Sigmoid colon (tissue), 7 donors: ENCODE data around the gene PRDX6. TPM values are rescaled to one million over a fixed set of nuclear protein-coding genes. Genes with fewer than 3 reads are reported as not detected.

Experiments used
- DNase-seq: peaks from one replicate; pipeline ENCODE4 v3.0.0-alpha.2; 2019
- H3K27ac ChIP-seq, 4 donors: fragments of 200-600 bp; sonication (generic); one replicate each; pipeline ENCODE4 v1.5.1; 2016 to 2019; ENCODE audit warnings: mild to moderate bottlenecking in 1 of 4
- H3K27me3 ChIP-seq, 3 donors: fragments of 200-600 bp; sonication (generic); one replicate each; pipeline ENCODE4 v1.5.1; 2019; ENCODE audit warnings: mild to moderate bottlenecking in 1 of 3
- H3K36me3 ChIP-seq, 4 donors: fragments of 200-600 bp; sonication (generic); one replicate each; pipeline ENCODE4 v1.5.1; 2016 to 2019
- H3K4me1 ChIP-seq, 4 donors: fragments of 200-600 bp; sonication (generic); one replicate each; pipeline ENCODE4 v1.5.1; 2017 to 2019
- H3K4me3 ChIP-seq, 4 donors: fragments of 200-600 bp; sonication (generic); one replicate each; pipeline ENCODE4 v1.5.1; 2017 to 2019; ENCODE audit warnings: mild to moderate bottlenecking in 2 of 4, moderate library complexity in 1 of 4
- H3K9me3 ChIP-seq, 4 donors: fragments of 200-600 bp in 3 of 4; sonication (generic) in 3 of 4; one replicate each; pipeline versions ENCODE4 v1.5.1 to v1.6.1; 2013 to 2019
- EP300 ChIP-seq, 4 donors: sonication (generic); formaldehyde crosslinking; IDR thresholded peaks; one replicate each; pipeline ENCODE4 v1.6.1; 2017; ENCODE audit warnings: antibody characterized with exemption in 4 of 4
- POLR2A ChIP-seq, 2 donors: fragments of 450-650 bp; IDR thresholded peaks; one replicate each; pipeline ENCODE4 v1.6.1; 2016; ENCODE audit warnings: antibody characterized with exemption in 2 of 2, mild to moderate bottlenecking in 2 of 2, moderate library complexity in 2 of 2
- POLR2AphosphoS5 ChIP-seq, 4 donors: sonication (generic); formaldehyde crosslinking; IDR thresholded peaks; one replicate each; pipeline ENCODE4 v1.6.1; 2017; ENCODE audit warnings: antibody characterized with exemption in 4 of 4
- WGBS, 2 donors: extraction: QIAGEN DNeasy Blood & Tissue Kit; methylation state at CpG; one replicate each; pipeline ENCODE4 v1.1.7; 2013; 5-methylcytosine and 5-hydroxymethylcytosine counted together
- intact Hi-C: fragments of 100-400 bp; cut with DNase I; formaldehyde crosslinking; loops from one replicate; pipeline ENCODE4 v1.15.1; 2023
- polyA plus RNA-seq, 3 donors: library from polyadenylated mRNA; stranded (reverse); fragments of 200-250 nt; gene quantifications; one replicate each; pipeline ENCODE4 v1.2.3, GENCODE V29; 2013
- total RNA-seq, 4 donors: library from RNA; depleted of rRNA; stranded (reverse); fragments of >200 nt; gene quantifications; one replicate each; pipeline ENCODE4 v1.1.0, GENCODE V29; 2016
- TF ChIP-seq, protein P1 (sequence below), 4 experiments: fragments of 450-650 bp in 3 of 4; fragments of 200-600 bp in 1 of 4; IDR thresholded peaks; one replicate each; pipeline ENCODE4 v1.5.1; 2016 to 2019; ENCODE audit warnings: antibody characterized with exemption in 4 of 4, mild to moderate bottlenecking in 3 of 4, moderate library complexity in 2 of 4
- donor health status: healthy with polysubstance abuse.
- donor health status: Bipolar disorder and iron deficiency.
- donor health status: healthy.

PRDX6 gene
- total RNA-seq (100 to 1,000 TPM; 128 to 205 (median 183) TPM), polyA plus RNA-seq (100 to 1,000 TPM; 292 to 804 (median 561) TPM)

GRCh38 chr1:173477286-173478093, at the start of gene PRDX6:
Gene PRDX6, plus strand, starts transcription at chr1:173477335. Its CDS starts 63 bp downstream, at chr1:173477398.
- Histone ChIP-seq H3K4me1 (peaks cover 0 to 52% (median 46%) of the 10 kb centered on the region in 4 donors), H3K27me3 (no peaks in the 10 kb centered on the region), H3K9me3 (no peaks in the 10 kb centered on the region), H3K36me3 (peaks cover 11 to 25% (median 14%) of the 10 kb centered on the region in 4 donors), H3K4me3 (peak within 1 kb of the TSS; percentile 75 to 92 (median 85)), H3K27ac (peak within 1 kb of the TSS; percentile 98 to 99 (median 99))
- peak in 1 of 4 donors; percentile 16 for TF ChIP-seq EP300 (IDR thresholded peaks at IDR 0.05)
- TF ChIP-seq POLR2A (IDR thresholded peaks at IDR 0.05), result peak; percentile 71 to 77
- TF ChIP-seq, protein P1, sequence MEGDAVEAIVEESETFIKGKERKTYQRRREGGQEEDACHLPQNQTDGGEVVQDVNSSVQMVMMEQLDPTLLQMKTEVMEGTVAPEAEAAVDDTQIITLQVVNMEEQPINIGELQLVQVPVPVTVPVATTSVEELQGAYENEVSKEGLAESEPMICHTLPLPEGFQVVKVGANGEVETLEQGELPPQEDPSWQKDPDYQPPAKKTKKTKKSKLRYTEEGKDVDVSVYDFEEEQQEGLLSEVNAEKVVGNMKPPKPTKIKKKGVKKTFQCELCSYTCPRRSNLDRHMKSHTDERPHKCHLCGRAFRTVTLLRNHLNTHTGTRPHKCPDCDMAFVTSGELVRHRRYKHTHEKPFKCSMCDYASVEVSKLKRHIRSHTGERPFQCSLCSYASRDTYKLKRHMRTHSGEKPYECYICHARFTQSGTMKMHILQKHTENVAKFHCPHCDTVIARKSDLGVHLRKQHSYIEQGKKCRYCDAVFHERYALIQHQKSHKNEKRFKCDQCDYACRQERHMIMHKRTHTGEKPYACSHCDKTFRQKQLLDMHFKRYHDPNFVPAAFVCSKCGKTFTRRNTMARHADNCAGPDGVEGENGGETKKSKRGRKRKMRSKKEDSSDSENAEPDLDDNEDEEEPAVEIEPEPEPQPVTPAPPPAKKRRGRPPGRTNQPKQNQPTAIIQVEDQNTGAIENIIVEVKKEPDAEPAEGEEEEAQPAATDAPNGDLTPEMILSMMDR (IDR thresholded peaks at IDR 0.05), result no peak
- peak; percentile 96 to 98 (median 96) for TF ChIP-seq POLR2AphosphoS5 (IDR thresholded peaks at IDR 0.05)
- WGBS, 2 donors, result 0% methylated on average over 69 of the region's 69 CpGs
- intact Hi-C loops, result loop anchor here (2.0 to 10.0 kb wide), 3 partner anchors 47 to 387 kb away; partner anchors contain the start of genes GAS5, KLHL20 and ZBTB37
- DNase-seq, result peak; percentile 95

GRCh38 chr1:173429471-173430402, 47.4 kb upstream of the PRDX6 start:
- intact Hi-C loops, result loop anchor here (2.0 to 10.0 kb wide), 4 partner anchors 47 to 1565 kb away; partner anchors contain the start of genes CACYBP, CENPL, DARS2 and KLHL20
- peak overlapping the region in 2 of 4 donors; percentile 9 to 20 for H3K4me3 ChIP-seq
- H3K27me3 ChIP-seq, result no peaks in the 10 kb centered on the region
- peak overlapping the region; percentile 80 to 90 (median 84) for H3K27ac ChIP-seq
- no peaks in the 10 kb centered on the region for H3K36me3 ChIP-seq
- DNase-seq, result peak; percentile 96
- H3K9me3 ChIP-seq, result no peaks in the 10 kb centered on the region
- WGBS, 2 donors, result 13% methylated on average over 15 of the region's 15 CpGs
- peaks cover 0 to 29% (median 25%) of the 10 kb centered on the region in 4 donors for H3K4me1 ChIP-seq
- TF ChIP-seq EP300 (IDR thresholded peaks at IDR 0.05) (no peak), POLR2A (IDR thresholded peaks at IDR 0.05) (no peak), POLR2AphosphoS5 (IDR thresholded peaks at IDR 0.05) (peak; percentile 24 to 80 (median 59))
- TF ChIP-seq, protein P1 (IDR thresholded peaks at IDR 0.05), result peak; percentile 35 to 48 (median 44)

- H3K4me1 ChIP-seq, result peaks cover 0 to 29% (median 25%) of the 10 kb centered on the region in 4 donors
- H3K27ac ChIP-seq, result peak overlapping the region; percentile 80 to 90 (median 84)
- H3K9me3 ChIP-seq, result no peaks in the 10 kb centered on the region
- intact Hi-C loops, result loop anchor here (2.0 to 10.0 kb wide), 4 partner anchors 46 to 1564 kb away; partner anchors contain the start of genes CACYBP, CENPL, DARS2 and KLHL20
- TF ChIP-seq, protein P1 (IDR thresholded peaks at IDR 0.05), result no peak
- TF ChIP-seq EP300 (IDR thresholded peaks at IDR 0.05) (no peak), POLR2A (IDR thresholded peaks at IDR 0.05) (no peak), POLR2AphosphoS5 (IDR thresholded peaks at IDR 0.05) (no peak)
- WGBS, 2 donors, result 4% methylated on average over 2 of the region's 2 CpGs
- DNase-seq, result no peak
- H3K27me3 ChIP-seq, result no peaks in the 10 kb centered on the region
- H3K36me3 ChIP-seq, result no peaks in the 10 kb centered on the region
- no peak overlapping the region for H3K4me3 ChIP-seq
Measured at GRCh38 chr1:173430677-173431303, 46.3 kb upstream of the PRDX6 start.
